ENCODE measurements around the gene SCRG1.

SCRG1 gene

DNA sequence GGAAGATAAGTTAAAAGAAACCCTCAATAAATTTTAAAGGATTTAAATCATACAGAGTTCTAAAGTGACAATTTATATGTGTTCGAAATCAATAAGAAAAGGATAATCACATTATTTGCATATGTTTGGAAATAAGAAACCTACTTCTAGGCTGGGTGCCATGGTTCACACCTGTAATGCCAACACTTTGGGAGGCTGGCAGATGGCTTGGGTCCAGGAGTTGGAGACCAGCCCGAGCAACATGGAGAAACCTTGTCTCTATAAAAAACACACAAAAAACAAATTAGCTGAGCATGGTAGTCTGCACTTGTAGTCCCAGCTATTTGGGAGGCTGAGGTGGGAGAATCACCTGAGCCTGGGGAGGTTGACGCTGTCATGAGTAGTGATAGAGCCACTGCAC lies 36.2 kb downstream of the SCRG1 start:
- no peak for DNase-seq (ENCODE audit: low read depth)

DNA sequence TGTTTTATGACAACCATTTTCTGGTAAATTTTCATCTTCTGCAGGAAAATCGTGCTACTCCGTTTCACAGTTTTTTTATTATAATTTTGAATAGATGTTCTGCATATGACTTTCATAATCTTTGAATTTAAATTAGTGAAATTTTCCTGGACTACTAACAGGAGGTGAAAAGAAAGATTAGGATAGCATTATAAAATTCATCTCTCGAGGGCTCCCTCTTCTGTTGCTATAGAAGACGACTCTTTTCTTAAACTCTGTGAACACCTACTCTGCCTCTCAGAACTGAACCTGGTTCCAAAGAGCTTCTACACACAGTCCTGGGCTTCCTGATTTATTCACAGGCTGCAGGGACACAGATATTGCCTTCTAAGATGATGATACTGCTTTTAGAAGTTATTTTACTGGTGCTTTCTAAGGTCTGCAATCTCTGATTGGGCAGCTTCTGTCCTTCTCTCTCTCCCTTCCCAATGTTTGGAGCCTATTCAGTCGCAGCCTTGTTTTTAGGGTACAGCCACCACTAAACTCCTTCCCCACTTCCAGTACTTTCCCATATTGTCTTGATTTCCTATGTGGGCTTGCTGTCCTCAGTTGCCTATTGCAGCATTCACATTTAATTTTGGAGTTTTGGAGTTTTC lies 38.2 kb downstream of the SCRG1 start:
- DNase-seq (ENCODE audit: low read depth) = no peak

DNA sequence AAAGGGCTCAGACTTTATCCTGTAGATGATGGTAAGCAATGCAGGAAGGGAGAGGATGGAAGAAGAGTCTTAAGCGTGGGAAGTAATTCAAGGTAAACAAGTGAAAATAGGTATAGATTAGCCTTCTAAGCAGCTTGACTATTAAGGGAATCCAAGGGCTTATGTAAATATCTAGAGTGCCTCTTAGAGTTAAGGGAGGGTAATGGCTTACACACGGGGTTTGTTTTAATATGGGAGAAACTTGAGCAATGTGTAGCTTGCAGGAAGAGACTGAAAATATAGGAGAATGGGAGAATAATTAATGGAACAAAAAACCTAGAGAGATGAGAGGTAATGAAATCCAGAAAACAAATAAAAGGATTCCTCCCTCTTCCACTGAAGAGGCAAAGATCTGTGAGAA lies 41.0 kb downstream of the SCRG1 start:
- DNase-seq (ENCODE audit: low read depth) = no peak

DNA sequence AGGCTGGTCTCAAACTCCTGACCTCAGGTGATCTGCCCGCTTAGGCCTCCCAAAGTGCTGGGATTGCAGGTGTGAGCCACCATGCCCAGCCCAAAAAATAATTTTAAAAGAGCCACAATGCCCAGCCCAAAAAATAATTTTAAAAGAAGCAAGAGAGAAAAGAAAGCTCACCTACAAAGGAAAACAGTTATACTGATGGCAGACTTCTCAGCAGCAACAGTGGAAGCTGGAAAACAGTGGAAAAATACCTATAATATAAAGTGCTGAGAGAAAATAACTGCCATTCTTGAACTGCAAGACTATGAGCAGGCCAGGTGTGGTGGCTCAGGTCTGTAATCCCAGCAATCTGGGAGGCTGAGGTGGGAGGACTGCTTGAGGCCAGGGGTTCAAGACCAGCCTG lies 51.4 kb downstream of the SCRG1 start:
- no peak for DNase-seq (ENCODE audit: low read depth)

DNA sequence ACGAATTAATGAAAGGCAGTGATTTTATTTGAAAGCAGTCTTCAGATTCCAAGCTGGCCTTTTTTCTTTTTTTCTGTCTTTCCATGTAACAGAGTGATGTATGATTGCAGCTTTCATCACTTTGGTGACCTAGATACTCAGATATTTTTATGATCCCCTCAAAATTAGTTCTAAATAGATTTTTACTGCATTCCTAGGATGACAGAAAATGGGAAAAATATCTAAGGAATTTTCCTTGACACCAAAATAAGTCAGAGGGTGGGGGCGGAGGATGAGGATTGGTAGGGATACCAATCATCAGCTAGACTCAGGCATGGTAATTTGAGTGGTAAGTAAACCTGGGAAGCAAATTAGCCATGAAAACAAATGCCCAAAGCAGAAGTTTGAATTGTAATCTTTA lies 52.8 kb downstream of the SCRG1 start:
- no peak for DNase-seq (ENCODE audit: low read depth)

DNA sequence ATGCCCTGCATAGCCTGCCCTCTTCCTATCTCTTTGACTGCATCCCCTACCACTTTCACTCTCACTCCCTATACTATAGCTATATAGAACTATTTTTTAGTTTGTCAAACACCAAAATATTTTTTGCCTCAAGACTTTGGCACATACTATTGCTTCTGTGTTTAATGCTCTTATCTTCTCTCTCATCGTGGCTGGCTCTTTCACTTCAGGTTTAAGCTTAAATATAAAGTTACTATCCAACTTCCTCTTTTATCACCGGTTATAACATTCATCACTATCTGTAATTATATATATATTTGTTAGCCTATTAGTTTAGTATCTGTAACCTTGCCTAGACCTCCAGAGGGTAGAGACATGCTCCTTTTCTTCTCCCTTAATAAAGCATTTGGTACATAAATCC lies 53.3 kb downstream of the SCRG1 start:
- no peak for DNase-seq (ENCODE audit: low read depth)

DNA sequence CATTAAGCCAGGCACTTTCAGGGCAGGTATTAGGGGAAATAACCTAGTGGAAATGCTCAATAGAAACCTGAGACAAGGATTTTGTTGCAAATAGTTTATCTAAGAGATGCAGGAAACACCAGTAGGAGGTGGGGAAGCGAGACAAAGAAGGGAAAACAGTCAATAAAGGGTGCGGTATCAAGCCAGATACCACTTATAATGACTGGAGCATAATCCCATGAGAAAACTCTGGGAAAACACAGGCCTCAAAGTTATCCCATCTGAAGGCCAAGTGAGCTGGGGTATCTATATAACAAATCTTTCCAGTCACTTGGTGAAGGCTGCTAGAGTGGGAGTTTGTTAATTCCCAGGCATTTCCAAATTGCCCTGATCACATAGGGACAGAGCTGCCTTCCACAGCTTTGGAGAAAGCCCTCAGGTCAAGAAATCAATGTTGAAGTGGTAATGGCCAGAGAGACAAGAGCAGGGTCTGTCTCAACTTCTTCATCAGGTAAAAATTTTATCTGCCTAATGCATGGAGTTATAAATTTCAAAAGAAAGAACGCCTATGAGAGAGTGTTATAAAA lies 55.0 kb downstream of the SCRG1 start:
- DNase-seq (ENCODE audit: low read depth) = no peak

DNA sequence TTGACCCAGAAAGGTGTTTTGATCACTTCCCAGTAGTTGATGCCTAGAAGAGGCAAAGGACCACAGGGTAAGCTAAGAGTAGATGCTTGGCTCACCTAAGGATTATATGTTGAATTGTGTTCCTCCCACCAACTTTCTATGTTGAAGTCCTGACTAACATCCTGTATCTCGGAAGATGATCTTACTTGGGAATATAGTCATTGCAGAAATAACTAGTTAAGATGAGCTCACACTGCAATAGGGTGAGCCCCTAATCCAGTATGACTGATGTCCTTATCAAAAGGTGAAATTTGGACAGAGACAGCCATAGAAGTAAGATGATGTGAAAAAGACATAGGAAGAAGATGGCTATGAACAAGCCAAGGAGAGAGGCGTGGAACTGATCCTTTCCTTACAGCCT lies 61.5 kb downstream of the SCRG1 start:
- no peak for DNase-seq (ENCODE audit: low read depth)

DNA sequence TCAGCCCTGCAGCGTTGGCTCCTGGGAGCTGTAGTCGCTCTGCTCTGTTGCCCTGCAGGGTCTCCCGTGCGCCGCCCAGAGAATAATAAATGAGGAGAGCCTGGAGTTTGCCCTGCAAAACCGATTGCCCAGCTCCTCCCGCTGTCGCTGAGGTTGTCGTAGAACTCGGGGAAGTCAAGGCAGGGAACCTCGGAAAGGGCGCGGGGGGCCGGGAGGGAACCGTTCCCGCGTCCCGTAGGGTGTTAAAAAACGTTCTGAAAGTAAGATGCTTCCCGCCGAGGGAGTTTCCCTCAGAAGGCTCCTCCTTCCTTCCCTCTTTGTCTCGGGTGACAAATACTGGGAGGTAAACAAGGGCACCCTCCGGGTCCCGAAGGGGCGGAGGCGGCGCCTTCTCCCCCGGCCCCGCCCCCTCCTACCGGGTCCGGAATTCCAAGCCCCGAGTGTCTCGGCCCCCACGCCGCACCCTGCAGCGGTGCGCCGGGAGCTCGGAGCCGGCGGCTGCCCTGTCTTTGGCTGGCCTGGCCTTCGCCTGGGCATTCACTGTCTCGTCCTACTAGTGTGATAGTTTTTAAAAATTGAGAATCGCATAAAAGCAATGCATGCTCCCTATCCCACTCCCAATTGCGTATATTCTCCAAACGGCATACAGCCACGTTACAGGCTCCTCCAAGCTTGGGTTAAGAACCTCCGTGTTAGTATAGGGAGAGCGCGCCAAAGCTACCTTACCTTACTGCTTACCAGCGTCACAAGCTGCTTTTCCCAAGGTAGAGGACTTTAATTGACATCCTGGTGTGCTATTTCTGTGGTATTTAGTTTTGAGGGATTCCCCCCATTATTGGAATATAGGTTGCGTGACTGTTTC lies 63.8 kb downstream of the SCRG1 start:
- DNase-seq (ENCODE audit: low read depth) = no peak

Data from stimulated activated CD8-positive, alpha-beta memory T cell treated with anti-CD3 and anti-CD28 coated beads, Interleukin-7, amount 100 ng/mL, for 24 hours (primary cell).